Measurements from ENCODE around the gene PSME1. TPM values are rescaled to one million over a fixed set of nuclear protein-coding genes. Genes with fewer than 3 reads are reported as not detected.

The PSME1 gene
- total and polyA plus RNA-seq, 2 of the 13 experiments (the other 11 are each of a cell fraction or from before 2014, with no cell fraction given), result 159 to 608 TPM

GRCh38 chr14:24160850-24161804 is 25.1 kb downstream of the PSME1 start, which contains the start of gene IRF9 (continued):
- peak; percentile 53; the same call in 1 of the 2 replicates for TF ChIP-seq PRDM4 (CRISPR knock-in tag; IDR thresholded peaks at IDR 0.05; ENCODE audit: borderline replicate concordance)
- no peak; the same call in 1 of the 2 replicates for TF ChIP-seq AFF4 (CRISPR knock-in tag; IDR thresholded peaks at IDR 0.05)
- no peak for TF ChIP-seq ZNF382 (CRISPR knock-in tag; IDR thresholded peaks at IDR 0.05; ENCODE audit: borderline replicate concordance)
- TF ChIP-seq FOXP1 (IDR thresholded peaks at IDR 0.05), result no peak
- TF ChIP-seq FOXP1 (CRISPR knock-in tag; IDR thresholded peaks at IDR 0.05), result peak; percentile 74
- peak; percentile 98 for TF ChIP-seq RXRA (CRISPR knock-in tag; IDR thresholded peaks at IDR 0.05)
- TF ChIP-seq ZEB1 (IDR thresholded peaks at IDR 0.05; ENCODE audit: insufficient replicate concordance, low read depth), result peak; percentile 84
- no peak for TF ChIP-seq ZKSCAN5 (CRISPR knock-in tag; IDR thresholded peaks at IDR 0.05)
- no peak for TF ChIP-seq ZNF251 (CRISPR knock-in tag; IDR thresholded peaks at IDR 0.05)
- peak; percentile 99 for TF ChIP-seq HNF1B (CRISPR knock-in tag; IDR thresholded peaks at IDR 0.05)
- TF ChIP-seq KLF12 (CRISPR knock-in tag; IDR thresholded peaks at IDR 0.05; ENCODE audit: borderline replicate concordance), result peak; percentile 95
- no peak for TF ChIP-seq RORA (CRISPR knock-in tag; IDR thresholded peaks at IDR 0.05)
- TF ChIP-seq ARNT2 (CRISPR knock-in tag; IDR thresholded peaks at IDR 0.05; ENCODE audit: low read depth), result peak; percentile 90
- no peak; the same call in 1 of the 2 replicates for TF ChIP-seq ZKSCAN1 (IDR thresholded peaks at IDR 0.05; ENCODE audit: low read length)
- TF ChIP-seq ZNF616 (CRISPR knock-in tag; IDR thresholded peaks at IDR 0.05; ENCODE audit: low read depth), result no peak; the same call in 1 of the 2 replicates
- TF ChIP-seq RFXANK (CRISPR knock-in tag; IDR thresholded peaks at IDR 0.05), result peak; percentile 97
- peak; percentile 99 for TF ChIP-seq ZSCAN31 (CRISPR knock-in tag; IDR thresholded peaks at IDR 0.05; ENCODE audit: low read depth)
- peak; percentile 54; the same call in 1 of the 2 replicates for TF ChIP-seq ZNF629 (CRISPR knock-in tag; conservative IDR thresholded peaks at IDR 0.05)
- peak; percentile 99 for TF ChIP-seq AHR (CRISPR knock-in tag; IDR thresholded peaks at IDR 0.05)
- peak; percentile 100 for TF ChIP-seq KDM4B (CRISPR knock-in tag; IDR thresholded peaks at IDR 0.05)
- peak; percentile 73; the same call in 1 of the 2 replicates for TF ChIP-seq ZNF3 (CRISPR knock-in tag; IDR thresholded peaks at IDR 0.05)
- 0 out of 2 replicates have a peak, but pooled peaks have one; percentile 87 for TF ChIP-seq ZBTB42 (CRISPR knock-in tag; IDR thresholded peaks at IDR 0.05)
- TF ChIP-seq ZNF713 (CRISPR knock-in tag; IDR thresholded peaks at IDR 0.05), result peak; percentile 88; the same call in 1 of the 2 replicates

Data from HepG2 (cell line).